T follicular helper cell (primary cell): Measurements from ENCODE around the gene FABP7.

Source experiments
- DNase-seq: peaks from one replicate; pipeline ENCODE4 v3.0.0-alpha.2; 2020; ENCODE audit warnings: low read depth

Gene FABP7

DNA sequence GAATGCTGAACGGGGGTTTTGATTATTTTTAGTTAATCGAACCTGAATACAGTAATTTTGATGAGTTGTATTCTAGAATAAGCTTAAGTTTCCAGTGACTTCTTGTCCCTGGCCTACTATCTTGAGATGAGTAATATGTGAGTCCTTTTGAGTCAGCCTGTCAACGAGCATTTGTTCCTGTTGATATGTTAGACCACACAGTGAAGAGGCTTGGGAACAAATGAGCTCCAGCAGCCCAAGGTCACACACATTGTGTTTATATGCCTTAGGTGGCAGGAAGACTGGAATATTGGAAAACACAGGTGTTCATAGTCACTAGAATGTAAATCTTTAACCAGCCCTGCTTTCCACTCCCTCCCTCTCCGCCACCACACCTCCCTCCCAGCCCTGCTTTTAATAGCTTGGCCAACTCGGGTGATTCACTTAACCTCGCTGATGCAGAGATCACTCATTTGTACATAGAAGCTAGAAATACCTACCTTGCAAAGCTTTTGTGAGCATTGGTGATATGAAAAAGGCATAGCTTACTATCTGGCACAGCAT is 18.7 kb downstream of the FABP7 start:
- no peak for DNase-seq

DNA sequence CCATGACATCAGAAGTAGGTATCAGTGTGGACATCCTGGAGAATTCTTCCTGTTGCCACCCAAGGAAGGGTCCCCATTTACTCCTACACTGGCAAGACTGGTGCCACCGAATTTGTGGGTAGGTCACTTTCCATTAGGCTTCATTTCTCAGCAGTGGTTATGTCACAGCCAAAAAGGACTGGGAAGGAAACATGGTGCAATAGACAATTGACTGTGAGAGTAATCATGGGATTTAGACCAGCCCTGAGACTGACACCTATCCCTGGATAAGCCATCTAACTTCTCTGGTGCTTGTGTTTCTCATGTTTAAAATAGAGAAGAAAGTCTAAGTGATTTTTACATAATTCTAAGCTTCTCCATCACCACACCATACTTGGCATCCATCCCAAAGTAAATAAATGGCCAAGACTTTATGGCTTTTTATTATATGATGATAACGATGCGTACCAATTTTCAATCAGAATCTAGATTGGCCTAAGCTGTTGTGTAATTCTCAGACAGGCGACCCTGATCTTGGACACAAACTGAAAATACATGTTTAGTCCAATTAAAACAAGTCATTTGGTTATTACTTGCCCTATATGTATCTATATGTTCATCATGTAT is 19.7 kb downstream of the FABP7 start:
- no peak for DNase-seq

DNA sequence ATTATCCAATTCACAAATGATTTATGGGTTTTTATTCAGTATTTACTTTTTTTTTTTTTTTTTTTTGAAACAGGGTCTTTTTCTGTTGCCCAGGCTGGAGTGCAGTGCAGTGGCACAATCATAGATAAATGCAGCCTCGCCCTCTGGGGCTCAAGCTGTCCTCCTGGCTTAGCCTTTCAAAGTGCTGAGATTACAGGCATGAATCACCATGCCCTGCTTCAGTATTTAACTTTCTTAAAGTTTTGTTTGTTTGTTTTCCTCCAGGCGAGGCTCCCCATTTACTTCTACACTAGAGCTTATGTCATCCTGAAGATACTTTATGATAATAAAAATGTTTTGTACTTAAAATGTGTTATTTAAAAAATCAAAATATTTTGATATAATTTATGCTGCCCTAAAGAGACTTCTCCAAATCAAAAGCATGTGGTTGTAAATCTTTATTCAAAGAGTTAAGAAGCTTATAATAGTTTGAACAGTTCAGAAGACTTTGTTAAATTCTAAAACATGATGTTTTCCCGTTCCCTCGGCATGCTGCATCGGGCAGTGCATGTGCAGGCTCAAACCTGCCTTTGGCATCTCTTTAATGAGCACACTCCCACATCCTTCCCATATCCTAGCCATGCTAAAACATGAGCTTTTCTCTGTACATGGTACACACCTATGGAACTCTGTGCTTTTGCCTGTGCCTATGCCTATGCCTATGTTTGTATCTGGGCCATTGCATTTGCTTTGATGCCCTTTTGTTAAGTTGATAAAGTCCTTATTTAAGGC is 20.6 kb downstream of the FABP7 start:
- no peak for DNase-seq

DNA sequence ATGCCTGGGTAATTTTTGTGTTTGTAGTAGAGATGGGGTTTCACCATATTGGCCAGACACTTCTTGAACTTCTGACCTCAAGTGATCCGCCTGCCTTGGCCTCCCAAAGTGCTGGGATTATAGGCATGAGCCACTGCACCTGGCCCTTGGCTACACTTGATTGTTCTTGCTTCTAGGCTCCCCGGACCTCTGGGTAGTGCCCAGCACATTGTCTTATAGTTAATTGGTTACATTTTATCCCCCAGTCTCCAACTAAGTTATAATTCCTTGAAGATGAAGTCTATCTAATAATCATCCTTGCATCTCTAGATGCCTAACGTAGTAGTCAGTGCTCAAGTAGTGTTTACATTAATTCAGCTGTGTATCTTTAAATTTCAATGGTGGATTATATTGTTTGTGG is 21.4 kb downstream of the FABP7 start:
- DNase-seq: no peak

DNA sequence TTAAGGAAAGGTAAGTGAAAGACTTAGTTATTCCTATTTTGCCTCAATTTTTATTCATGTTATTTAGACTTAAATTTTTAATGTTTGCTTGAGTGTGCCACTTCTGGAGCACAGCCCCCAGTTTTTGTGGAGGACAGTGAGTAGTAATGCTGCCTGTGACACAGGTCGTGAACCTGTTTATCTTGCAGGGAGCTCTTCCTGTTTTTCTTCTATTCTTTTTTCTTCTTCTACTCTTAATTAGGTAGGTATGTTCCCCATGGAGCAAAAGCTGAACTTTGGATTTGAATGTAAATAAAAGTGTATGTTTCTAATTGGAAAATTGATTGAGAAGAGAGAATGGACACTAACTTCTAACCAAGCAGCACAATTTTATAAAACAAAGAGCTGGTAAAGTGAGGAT is 21.9 kb downstream of the FABP7 start:
- no peak for DNase-seq

DNA sequence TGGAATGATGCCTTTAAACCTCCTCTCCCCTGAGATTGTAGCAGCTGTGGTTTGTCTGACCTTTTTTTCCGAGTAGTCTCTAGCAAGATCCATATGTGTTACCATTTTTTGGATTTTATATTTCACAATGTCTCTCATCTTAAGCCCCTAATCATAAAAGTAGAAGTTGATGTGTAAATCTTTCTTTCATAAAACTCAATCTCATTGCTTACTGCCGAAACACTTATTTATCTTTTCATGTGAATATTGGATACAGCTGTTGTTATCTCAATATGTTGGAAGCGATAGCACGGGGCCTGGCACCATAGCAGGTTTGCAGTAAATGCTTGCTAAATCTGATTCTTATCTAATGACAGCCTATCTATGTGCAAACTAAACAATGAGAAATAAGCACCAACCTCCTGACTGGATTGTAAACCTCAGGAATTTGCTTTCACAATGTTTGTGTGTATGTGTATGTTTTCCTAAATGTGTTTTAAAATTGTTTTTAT is 23.7 kb downstream of the FABP7 start:
- DNase-seq: no peak

DNA sequence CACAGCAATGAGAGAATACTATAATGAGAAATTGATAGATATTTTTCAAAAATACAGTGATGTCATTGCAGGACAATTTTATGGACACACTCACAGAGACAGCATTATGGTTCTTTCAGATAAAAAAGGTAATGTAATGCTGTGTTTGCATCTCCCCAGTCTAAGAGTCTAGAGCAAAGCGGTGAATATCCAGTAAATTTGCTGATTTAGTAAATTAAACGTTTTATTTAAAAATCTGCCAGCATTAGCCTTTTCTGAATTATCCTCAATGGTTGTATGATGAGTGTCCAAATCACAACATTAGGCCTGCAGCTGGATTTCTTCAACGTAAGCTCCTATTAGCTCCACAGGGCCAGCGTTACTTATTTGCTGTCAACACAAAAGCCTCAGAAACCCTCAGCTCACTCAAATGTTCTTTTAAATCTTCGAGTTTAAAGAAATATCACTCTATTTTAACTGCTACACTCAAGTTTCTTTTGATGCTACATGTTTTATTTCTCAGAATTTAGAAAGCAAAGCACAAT is 25.5 kb downstream of the FABP7 start:
- no peak for DNase-seq

DNA sequence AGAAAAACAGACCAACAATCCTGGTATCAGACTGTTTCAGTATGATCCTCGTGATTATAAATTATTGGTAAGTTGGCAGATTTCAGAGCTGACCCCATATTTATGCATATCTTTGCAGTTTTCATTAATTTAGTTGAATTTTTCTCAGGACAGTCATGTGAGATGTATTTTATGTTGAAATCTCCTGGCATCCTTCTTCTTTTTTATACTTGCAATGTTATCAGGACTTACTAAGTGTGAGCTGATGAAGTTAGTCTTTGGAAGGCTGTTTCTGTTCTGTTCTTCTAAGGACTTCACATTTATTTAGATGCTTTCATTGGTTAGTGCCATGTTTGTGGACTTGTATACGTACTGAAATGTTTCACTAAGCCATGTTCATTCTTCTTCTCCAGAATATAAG is 26.8 kb downstream of the FABP7 start:
- DNase-seq: no peak

DNA sequence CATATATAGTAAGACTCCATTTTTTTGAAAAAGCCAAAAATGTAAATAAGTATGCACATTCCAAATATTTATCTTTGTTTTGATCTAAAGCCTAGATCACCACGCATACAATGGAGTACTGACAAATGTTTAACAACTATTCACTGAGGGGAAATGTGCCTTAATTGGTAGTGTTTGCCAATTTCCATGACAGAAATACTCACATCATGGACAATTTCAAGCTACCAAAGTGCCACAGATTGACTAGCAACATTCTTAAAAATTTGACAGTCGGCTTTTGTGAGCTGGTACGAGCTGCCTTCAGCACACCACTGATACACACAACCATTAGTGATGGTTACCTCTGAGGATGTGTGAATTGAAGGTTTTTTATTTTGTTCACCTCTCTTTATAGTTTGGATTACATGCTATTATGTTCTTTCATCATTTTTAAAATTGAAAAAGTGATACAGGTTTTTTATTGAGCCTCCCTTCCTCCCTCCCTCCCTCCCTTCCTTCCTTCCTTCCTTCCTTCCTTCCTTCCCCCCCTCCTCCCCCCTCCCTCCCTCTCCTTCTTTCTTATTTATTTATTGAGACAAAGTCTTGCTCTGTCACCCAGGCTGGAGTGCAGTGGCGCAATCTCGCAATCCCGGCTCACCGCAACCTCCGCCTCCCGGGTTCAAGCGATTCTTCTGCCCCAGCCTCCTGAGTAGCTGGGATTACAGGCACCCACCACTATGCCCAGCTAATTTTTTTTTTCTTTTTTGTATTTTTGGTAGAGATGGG is 28.8 kb downstream of the FABP7 start:
- DNase-seq: no peak

DNA sequence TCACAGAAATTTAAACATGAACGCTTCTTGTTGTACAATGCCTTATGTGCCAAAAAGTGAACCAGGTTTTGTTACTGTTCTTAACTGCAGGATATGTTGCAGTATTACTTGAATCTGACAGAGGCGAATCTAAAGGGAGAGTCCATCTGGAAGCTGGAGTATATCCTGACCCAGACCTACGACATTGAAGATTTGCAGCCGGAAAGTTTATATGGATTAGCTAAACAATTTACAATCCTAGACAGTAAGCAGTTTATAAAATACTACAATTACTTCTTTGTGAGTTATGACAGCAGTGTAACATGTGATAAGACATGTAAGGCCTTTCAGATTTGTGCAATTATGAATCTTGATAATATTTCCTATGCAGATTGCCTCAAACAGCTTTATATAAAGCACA is 29.5 kb downstream of the FABP7 start:
- DNase-seq: no peak

DNA sequence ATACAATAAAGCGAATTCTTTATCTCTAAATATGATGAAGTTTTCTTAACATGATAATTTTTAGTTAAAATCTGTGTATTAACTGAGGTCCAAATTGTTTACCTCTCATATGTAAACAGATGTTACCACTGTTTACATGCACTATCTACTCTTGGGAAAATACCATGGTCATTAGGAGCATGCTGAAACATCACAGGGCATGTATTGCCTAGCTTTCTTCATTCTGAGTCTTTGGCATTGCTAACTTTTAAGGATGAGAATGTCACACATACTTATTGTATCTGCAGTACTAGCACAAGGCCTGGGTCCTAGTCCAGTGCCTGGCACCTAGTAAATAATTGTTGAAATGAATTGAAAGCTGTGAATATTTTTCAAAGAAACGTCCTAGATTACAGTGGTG is 30.2 kb downstream of the FABP7 start:
- DNase-seq: no peak

DNA sequence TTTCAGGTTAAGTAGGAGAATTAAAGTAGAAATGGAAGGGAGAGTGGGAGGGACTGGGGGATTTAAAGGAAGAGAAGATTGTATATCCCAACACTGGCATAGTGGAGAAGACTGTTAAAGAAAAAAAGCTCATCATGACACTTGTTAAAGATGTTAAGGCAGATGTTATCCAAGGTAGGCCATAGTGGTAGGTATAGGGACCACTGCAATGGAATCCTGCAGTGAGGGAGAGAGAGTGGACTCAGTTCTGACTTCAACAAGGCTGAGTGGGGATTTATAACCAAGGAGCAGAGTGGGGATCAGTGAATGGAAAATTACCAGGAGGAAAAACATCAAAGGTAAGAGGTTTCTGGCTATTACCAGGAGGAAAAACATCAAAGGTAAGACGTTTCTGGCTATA is 30.7 kb downstream of the FABP7 start:
- no peak for DNase-seq

DNA sequence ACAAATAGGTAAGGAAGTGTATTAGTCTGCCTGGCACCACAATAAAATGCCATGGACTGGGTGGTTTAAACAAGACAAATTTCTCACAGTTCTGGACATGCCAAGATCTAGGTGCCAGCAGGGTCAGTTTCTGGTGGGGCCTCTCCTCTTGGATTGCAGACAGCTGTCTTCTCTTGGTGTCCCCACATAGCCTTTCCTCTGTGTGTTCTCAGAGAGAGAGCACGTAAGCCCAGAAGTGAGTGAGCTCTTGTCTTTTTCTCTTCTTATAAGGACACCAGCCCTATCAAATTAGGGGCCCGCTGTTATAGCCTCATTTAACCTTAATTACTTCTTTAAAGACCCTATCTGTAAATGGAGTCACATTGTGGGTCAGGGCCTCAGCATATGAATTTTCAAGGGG is 37.8 kb downstream of the FABP7 start:
- DNase-seq: no peak

DNA sequence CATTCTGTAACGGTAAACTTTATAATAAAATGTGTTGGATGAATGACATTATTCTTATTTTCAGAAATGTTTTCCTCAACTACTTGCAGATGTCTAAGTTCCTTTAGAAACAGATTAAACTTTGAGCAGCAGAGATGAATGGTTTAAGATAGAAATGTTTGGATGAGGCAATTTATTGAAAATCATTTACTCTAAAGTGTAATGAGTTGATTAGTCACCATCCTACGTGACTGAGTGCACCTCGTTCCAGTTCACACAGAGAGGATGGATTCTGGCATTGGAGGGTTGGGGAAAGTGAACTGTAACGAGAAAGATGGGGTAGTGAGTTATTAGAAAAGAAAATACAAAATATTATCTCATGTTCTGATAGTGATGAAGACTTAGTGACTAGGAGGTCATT is 38.2 kb downstream of the FABP7 start:
- DNase-seq: no peak

DNA sequence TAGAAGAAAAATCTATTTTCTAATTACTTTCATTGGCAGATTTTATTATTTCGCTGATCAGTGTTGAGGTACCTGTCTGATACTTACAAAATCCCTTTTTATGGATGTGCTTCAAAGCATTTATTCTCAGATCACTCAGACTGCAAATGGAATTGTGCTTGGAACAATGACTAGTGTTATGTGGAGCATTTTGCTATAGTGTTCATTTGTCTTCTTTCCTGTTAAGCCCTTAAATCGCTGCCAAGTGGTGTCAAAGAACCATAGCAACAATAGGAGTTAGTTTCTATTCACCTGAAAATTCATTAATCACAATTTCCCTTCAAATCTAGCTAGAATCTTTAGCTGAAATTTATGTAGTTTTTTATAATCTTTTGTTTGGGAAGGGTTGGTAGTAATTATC is 39.4 kb downstream of the FABP7 start:
- DNase-seq: no peak

DNA sequence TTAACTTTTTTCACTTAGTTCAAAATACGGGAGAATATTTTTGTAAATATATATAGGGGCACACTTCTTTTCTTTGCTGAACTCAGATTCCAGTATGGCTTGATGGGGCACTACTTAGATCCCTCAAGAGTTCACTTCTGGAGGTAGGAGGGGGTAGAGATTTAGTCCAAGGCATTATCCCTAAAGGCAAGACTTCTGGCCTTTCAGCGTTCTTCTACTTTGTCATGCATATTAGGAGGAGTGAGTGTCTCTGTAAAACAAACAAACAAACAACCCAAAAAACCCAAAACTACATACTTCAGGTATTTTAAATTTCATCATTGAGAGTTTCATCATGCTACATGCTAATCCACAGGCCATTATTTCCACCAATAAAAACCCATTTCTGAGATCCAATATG is 41.6 kb downstream of the FABP7 start:
- DNase-seq: no peak

DNA sequence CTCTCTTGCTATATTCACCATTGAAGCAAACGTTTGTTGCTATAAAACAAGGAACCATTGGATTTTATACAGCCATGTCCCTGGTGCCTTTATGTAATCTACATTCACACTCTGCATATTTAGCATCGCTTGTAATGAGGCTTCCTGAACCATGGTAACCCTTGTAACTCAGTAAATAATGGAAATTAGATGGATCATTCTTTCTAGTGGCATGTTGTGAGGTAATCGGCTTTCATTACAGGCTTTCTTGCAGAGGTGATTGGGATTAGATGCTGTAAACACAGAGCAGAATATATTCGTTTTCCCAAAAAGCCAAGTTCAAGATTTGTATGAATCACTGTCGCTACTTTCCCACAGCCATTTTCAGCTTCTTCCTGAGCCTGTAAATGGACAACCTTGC is 45.6 kb downstream of the FABP7 start:
- no peak for DNase-seq

DNA sequence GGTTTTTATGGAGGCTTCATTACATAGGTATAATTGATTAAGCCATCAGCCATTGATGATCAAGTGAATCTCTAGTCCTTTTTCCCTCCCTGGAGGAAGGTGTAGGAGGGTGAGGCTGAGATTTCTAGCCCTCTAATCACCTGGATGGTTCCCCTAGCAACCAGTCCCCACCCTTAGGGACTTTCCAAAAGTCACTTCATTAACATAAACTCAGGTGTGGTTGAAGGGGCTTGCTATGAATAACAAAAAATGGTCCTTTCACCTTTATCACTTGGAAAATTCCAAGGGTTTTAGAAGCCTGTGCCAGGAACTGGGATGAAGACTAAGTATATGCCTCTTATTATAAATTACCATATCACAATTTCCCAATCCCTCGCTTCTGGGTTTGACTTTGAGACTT is 49.9 kb downstream of the FABP7 start:
- no peak for DNase-seq

DNA sequence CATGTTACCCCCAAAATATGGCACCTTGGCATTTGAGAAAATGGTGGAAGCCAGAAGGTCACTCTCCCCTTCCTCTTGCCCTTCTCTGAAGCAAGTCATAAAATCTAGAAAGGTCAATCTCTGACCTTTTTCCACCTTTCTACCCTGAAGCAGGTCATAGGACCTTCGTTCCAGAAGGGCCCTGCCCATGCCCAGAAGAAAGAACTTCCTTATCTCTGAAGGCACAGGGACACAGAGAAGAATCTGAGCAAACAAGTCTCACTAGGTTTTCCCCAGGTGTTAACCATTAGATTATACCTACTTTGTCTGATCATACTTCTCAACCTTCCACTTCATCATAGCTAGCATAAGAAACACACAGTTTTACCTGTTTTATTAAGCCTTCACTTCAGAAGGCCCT is 52.0 kb downstream of the FABP7 start:
- no peak for DNase-seq

DNA sequence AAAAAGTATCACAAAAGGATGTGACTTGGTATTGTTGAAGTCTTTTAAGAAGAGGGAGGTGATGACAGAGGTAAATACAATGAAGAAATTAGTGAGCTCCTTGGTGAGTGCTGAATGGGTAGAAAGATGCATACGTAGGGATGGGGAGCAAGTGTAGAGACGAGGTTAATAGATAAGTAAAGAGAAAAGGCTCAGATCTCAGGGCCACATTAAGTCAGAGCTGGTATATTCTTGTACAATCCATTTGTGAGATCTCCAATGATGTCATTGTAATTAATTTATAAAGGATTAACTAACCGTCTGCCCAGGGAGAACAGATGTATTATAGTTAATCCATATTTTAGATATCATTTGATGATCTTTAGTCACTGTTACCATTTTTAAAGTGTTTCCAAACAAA is 52.9 kb downstream of the FABP7 start:
- no peak for DNase-seq

DNA sequence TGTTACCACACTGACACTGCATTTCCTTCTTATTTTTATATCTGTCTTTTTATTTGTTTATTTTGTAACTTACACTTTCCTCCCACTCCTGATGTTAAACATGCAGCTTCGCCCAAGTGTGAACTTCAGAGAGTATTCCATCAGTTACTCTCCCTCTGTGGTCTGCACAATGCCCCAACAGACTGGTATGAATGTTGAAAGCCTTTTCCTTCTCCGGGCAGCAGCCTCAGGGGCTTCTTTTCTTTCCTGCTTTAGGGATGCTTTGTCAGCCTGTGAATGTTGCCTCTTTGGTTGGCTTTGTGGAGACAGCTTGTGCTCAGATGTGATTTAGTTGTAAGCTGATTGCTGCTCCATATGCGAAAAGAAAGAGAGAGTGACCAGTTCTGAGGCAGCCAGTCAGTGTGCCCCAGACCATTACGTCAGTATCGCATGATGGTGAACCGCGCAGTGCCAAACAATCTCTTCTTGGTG is 53.5 kb downstream of the FABP7 start:
- no peak for DNase-seq
